Measurements from ENCODE around the gene ALDH18A1.
"Not testable (repeated sequence)": the region's sequence is repeated elsewhere in the genome, so short reads cannot be mapped to it uniquely, and the experiment has no call there.

- TF ChIP-seq CTCF (IDR thresholded peaks at IDR 0.05; ENCODE audit: insufficient read depth, low read length); REST (IDR thresholded peaks at IDR 0.05; ENCODE audit: insufficient replicate concordance, low read depth): not testable (repeated sequence)
Observed at GRCh38 chr10:95620415-95620814, 36.1 kb downstream of the ALDH18A1 start.

All from HL-60 (cell line).